ENCODE data around the gene COL27A1. TPM values are rescaled to one million over a fixed set of nuclear protein-coding genes. Genes with fewer than 3 reads are reported as not detected.
"Not testable (repeated sequence)": the region's sequence is repeated elsewhere in the genome, so short reads cannot be mapped to it uniquely, and the experiment has no call there.

Gene COL27A1
- total RNA-seq, 2 donors from 2014 or later, result 18.5 to 57.1 TPM

DNA sequence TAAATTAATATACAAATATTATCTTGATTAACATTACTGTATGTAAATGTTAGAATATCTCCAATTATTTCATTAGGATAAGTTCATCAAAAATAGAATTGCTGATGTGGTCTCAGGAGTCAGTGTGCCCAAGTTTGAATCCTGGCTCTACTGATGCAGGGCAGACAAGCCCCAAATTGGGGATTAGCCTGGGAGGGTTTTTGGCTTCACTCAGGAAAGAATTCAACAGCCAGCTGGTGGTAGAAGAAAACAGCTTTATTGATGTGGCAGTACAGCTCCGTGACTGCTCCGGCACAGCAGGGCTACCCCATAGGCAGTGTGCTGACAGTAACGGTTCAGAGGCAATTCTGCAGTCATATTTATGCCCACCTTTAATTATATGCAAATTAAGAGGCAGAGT lies 32.5 kb downstream of the COL27A1 start:
- ATAC-seq (ENCODE audit: insufficient number of reproducible peaks, low FRiP score, low read depth), result no peak

DNA sequence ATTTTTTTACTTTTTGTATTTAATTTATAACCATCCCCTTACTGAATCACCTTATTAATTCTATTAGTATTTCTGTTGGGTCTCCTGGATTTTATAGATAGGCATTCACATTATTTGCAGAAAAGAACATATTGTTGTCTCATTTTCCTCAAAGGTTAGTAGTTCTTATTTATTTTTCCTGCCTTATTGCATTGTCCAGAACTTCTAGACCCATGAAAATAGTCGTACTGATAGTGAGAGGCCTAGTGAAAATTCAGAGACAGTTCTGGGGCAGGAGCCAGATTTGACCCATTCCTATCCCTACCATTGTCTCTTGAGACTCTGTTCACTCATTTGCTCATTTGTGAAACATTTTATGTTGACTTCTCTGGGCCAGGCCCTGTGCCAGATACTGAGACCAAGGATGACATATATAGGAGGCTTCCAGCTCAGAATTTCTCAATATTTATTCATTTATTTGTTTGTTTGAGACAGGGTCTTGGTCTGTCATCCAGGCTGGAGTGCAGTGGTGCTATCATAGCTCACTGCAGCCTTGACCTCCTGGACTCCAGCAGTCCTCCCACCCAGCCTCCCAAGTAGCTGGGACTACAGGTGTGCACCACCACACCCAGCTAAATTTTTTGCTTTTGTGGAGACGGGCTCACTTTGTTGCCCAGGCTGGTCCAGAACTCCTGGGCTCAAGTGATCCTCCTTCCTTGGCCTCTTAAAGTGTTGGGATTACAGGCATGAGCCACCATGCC lies 34.7 kb downstream of the COL27A1 start:
- Histone ChIP-seq H3K4me1 (ENCODE audit: control insufficient read depth in 1 of 2, low read depth in 2 of 2) (peaks cover 3 to 33% of the 10 kb centered on the region in 2 donors), H3K27me3 (replicated peaks; ENCODE audit: insufficient read depth) (no peaks in the 10 kb centered on the region), H3K36me3 (no peaks in the 10 kb centered on the region), H3K9me3 (no peaks in the 10 kb centered on the region), H3K27ac (no peak overlapping the region), H3K4me3 (no peak overlapping the region)
- DNase-seq (ENCODE audit: low spot score) (no peak), ATAC-seq (ENCODE audit: insufficient number of reproducible peaks, low FRiP score, low read depth) (no peak)
- TF ChIP-seq, protein P1, sequence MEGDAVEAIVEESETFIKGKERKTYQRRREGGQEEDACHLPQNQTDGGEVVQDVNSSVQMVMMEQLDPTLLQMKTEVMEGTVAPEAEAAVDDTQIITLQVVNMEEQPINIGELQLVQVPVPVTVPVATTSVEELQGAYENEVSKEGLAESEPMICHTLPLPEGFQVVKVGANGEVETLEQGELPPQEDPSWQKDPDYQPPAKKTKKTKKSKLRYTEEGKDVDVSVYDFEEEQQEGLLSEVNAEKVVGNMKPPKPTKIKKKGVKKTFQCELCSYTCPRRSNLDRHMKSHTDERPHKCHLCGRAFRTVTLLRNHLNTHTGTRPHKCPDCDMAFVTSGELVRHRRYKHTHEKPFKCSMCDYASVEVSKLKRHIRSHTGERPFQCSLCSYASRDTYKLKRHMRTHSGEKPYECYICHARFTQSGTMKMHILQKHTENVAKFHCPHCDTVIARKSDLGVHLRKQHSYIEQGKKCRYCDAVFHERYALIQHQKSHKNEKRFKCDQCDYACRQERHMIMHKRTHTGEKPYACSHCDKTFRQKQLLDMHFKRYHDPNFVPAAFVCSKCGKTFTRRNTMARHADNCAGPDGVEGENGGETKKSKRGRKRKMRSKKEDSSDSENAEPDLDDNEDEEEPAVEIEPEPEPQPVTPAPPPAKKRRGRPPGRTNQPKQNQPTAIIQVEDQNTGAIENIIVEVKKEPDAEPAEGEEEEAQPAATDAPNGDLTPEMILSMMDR (IDR thresholded peaks at IDR 0.05), result no peak

More for the DNA sequence above, 32.5 kb downstream of the COL27A1 start:
- no peak overlapping the region for H3K27ac ChIP-seq
- DNase-seq (ENCODE audit: low spot score), result no peak
- peaks cover 8 to 54% of the 10 kb centered on the region in 2 donors for H3K4me1 ChIP-seq (ENCODE audit: control insufficient read depth in 1 of 2, low read depth in 2 of 2)
- no peaks in the 10 kb centered on the region for H3K9me3 ChIP-seq
- no peaks in the 10 kb centered on the region for H3K27me3 ChIP-seq (replicated peaks; ENCODE audit: insufficient read depth)
- TF ChIP-seq, protein P1 (IDR thresholded peaks at IDR 0.05), result no peak
- no peaks in the 10 kb centered on the region for H3K36me3 ChIP-seq
- H3K4me3 ChIP-seq, result no peak overlapping the region

DNA sequence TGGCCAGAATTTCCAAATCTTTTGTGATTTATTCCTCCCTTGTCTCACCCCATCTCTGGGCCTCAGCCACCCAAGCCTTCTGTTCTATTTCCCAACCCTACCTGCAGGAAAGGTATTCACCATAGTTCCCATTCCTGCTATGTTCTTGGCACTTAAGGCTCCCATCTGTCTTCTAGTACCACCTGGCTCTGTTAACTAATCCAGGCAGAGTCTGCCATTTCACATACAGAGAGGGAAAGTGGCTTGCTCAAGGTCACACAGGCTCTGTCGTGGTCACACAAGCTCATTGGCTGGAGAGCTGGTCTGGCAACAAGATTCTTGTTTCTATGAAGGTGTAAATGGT lies 35.2 kb downstream of the COL27A1 start:
- Histone ChIP-seq H3K36me3 (no peaks in the 10 kb centered on the region), H3K27me3 (replicated peaks; ENCODE audit: insufficient read depth) (no peaks in the 10 kb centered on the region), H3K9me3 (no peaks in the 10 kb centered on the region), H3K4me3 (no peak overlapping the region), H3K4me1 (ENCODE audit: control insufficient read depth in 1 of 2, low read depth in 2 of 2) (peaks cover 3 to 28% of the 10 kb centered on the region in 2 donors), H3K27ac (no peak overlapping the region)
- ATAC-seq (ENCODE audit: insufficient number of reproducible peaks, low FRiP score, low read depth), result no peak
- TF ChIP-seq, protein P1 (IDR thresholded peaks at IDR 0.05), result no peak
- no peak for DNase-seq (ENCODE audit: low spot score)

DNA sequence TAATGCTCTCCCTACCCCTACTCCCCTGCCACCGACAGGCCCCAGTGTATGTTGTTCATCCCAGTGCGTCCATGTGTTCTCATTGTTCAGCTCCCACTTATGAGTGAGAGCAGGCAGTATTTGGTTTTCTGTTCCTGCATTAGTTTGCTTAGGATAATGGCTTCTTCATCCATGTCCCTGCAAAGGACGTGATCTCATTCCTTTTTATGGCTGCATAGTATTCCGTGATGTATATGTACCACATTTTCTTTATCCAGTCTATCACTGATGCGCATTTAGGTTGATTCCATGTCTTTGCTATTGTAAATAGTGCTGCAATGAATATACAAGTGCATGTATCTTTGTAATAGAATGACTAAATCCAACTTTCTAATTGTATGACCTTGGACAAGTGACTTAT lies 36.1 kb downstream of the COL27A1 start:
- not testable (repeated sequence) for H3K9me3 ChIP-seq; H3K36me3 ChIP-seq; ATAC-seq (ENCODE audit: insufficient number of reproducible peaks, low FRiP score, low read depth); DNase-seq (ENCODE audit: low spot score); H3K27me3 ChIP-seq (replicated peaks; ENCODE audit: insufficient read depth); H3K27ac ChIP-seq; H3K4me3 ChIP-seq
- peaks cover 0 to 19% of the 10 kb centered on the region in 2 donors for H3K4me1 ChIP-seq (ENCODE audit: control insufficient read depth in 1 of 2, low read depth in 2 of 2)

DNA sequence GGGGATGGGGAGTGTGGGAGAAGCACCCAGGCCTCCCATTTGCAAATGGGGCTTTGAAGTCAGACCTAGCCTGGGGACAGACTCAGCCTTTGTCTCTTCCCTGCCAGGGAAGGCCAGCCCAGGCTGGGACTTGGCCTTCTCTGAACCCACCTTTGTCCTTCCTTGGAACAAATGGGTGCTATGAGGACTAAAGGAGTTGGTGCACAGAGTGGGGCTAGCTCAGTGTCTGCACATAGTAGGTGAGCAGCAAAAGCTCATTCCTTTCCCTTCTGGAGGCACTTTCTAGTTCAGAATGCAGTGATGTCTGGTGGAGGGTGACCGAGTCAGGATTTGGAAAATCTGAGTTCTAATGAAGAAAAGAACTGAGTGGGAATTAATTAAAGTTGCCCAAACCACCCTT lies 37.2 kb downstream of the COL27A1 start:
- no peak overlapping the region for H3K4me3 ChIP-seq
- peaks cover 0 to 8% of the 10 kb centered on the region in 2 donors for H3K4me1 ChIP-seq (ENCODE audit: control insufficient read depth in 1 of 2, low read depth in 2 of 2)
- ATAC-seq (ENCODE audit: insufficient number of reproducible peaks, low FRiP score, low read depth) (no peak), DNase-seq (ENCODE audit: low spot score) (no peak)
- H3K27me3 ChIP-seq (replicated peaks; ENCODE audit: insufficient read depth), result no peaks in the 10 kb centered on the region
- no peaks in the 10 kb centered on the region for H3K9me3 ChIP-seq
- TF ChIP-seq, protein P1 (IDR thresholded peaks at IDR 0.05), result no peak
- H3K36me3 ChIP-seq, result no peaks in the 10 kb centered on the region
- H3K27ac ChIP-seq, result no peak overlapping the region

DNA sequence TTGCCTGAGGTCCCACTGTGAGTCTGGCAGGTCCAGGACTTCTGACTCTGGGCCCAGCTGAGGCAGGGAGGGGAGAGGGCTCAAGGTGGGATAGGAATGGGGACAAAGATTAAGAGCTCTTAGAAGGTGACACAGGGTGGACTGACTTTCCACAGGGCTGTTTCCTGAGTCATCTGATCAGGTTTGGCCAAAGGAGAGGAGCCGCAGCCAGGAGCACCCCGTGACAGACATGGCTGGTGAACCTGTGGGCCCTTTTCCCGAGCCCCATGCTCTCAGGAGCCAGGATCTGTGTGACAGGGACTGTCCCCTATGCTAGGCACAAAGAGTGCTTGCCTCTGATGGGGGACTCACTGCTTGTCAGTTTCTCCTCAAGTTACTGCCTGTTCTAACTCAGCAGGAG lies 37.8 kb downstream of the COL27A1 start:
- H3K4me3 ChIP-seq, result no peak overlapping the region
- ATAC-seq (ENCODE audit: insufficient number of reproducible peaks, low FRiP score, low read depth) (no peak), DNase-seq (ENCODE audit: low spot score) (no peak)
- H3K27ac ChIP-seq, result no peak overlapping the region
- H3K36me3 ChIP-seq, result no peaks in the 10 kb centered on the region
- H3K27me3 ChIP-seq (replicated peaks; ENCODE audit: insufficient read depth), result no peaks in the 10 kb centered on the region
- TF ChIP-seq, protein P1 (IDR thresholded peaks at IDR 0.05), result no peak
- peaks cover 0 to 3% of the 10 kb centered on the region in 2 donors for H3K4me1 ChIP-seq (ENCODE audit: control insufficient read depth in 1 of 2, low read depth in 2 of 2)
- no peaks in the 10 kb centered on the region for H3K9me3 ChIP-seq
